Naive thymus-derived CD4-positive, alpha-beta T cell (primary cell): ENCODE results near the gene SMARCC1. TPM values are rescaled to one million over a fixed set of nuclear protein-coding genes. Genes with fewer than 3 reads are reported as not detected.
"Not testable (repeated sequence)": the region's sequence is repeated elsewhere in the genome, so short reads cannot be mapped to it uniquely, and the experiment has no call there.

Experiments
- ATAC-seq: fragments of 150-1000 bp; cut with Tn5 transposase; 2 replicates; pipeline ENCODE4 v1.10.0; 2021; ENCODE audit warnings: mild to moderate bottlenecking, moderate library complexity
- CTCF ChIA-PET: fragments of 350-600 bp; sonication (Branson Sonifier 250); formaldehyde crosslinking; loops from one replicate; lab custom pipeline; 2021; ENCODE audit warnings: antibody characterized with exemption; lab: Charles Lee
- POLR2A ChIA-PET: fragments of 350-600 bp; sonication (Branson Sonifier 250); formaldehyde crosslinking; loops from one replicate; lab custom pipeline; 2021; ENCODE audit warnings: antibody characterized with exemption, inconsistent platforms; lab: Charles Lee
- DNase-seq, 9 donors: peaks; one replicate each; pipeline versions ENCODE4 v3.0.0 to v3.0.0-alpha.2; 2020 to 2022; ENCODE audit warnings: mixed read lengths in 1 of 9
- H3K27ac ChIP-seq: one replicate; pipeline ENCODE4 v1.7.0; 2013; ENCODE audit warnings: mild to moderate bottlenecking, low read depth, low read length, moderate library complexity
- H3K27me3 ChIP-seq, 2 donors: one replicate each; pipeline ENCODE4 v1.7.0; 2013; ENCODE audit warnings: low read length in 2 of 2, mild to moderate bottlenecking in 2 of 2, moderate library complexity in 2 of 2; ENCODE audit not compliant: control insufficient read depth in 2 of 2, insufficient read depth in 2 of 2
- H3K36me3 ChIP-seq, 3 experiments: 1 replicate in 2 of 3; 2 replicates in 1 of 3; pipeline ENCODE4 v1.7.0; 2013; ENCODE audit warnings: low read length in 3 of 3, mild to moderate bottlenecking in 3 of 3, moderate library complexity in 1 of 3; ENCODE audit not compliant: insufficient read depth in 3 of 3, control insufficient read depth in 2 of 3
- H3K4me1 ChIP-seq, 2 donors: one replicate each; pipeline ENCODE4 v1.7.0; 2013; ENCODE audit warnings: low read length in 2 of 2, mild to moderate bottlenecking in 2 of 2, moderate library complexity in 1 of 2; ENCODE audit not compliant: control insufficient read depth in 2 of 2, insufficient read depth in 2 of 2
- H3K4me3 ChIP-seq: 2 replicates; pipeline ENCODE4 v1.7.0; 2013; ENCODE audit warnings: mild to moderate bottlenecking, low read length
- H3K9me3 ChIP-seq, 3 experiments: 1 replicate in 2 of 3; 2 replicates in 1 of 3; pipeline ENCODE4 v1.7.0; 2013; ENCODE audit warnings: low read length in 3 of 3; ENCODE audit not compliant: control insufficient read depth in 2 of 3
- H3K27ac Mint-ChIP-seq, 9 donors: one replicate each; pipeline ENCODE4 v1.8.0; 2020 to 2022; ENCODE audit warnings: mixed read lengths in 9 of 9, mild to moderate bottlenecking in 8 of 9, moderate library complexity in 5 of 9, inconsistent platforms in 2 of 9
- H3K27me3 Mint-ChIP-seq, 5 donors: one replicate each; pipeline ENCODE4 v1.8.0; 2021 to 2022; ENCODE audit warnings: mixed read lengths in 5 of 5, mild to moderate bottlenecking in 1 of 5
- H3K36me3 Mint-ChIP-seq, 5 donors: one replicate each; pipeline ENCODE4 v1.8.0; 2020 to 2022; ENCODE audit warnings: mixed read lengths in 5 of 5, mild to moderate bottlenecking in 3 of 5, inconsistent platforms in 1 of 5
- H3K4me1 Mint-ChIP-seq, 7 donors: one replicate each; pipeline ENCODE4 v1.8.0; 2020 to 2022; ENCODE audit warnings: mixed read lengths in 7 of 7, mild to moderate bottlenecking in 3 of 7, inconsistent platforms in 1 of 7
- H3K4me3 Mint-ChIP-seq, 10 donors: one replicate each; pipeline ENCODE4 v1.8.0; 2020 to 2022; ENCODE audit warnings: mild to moderate bottlenecking in 10 of 10, mixed read lengths in 10 of 10, moderate library complexity in 6 of 10, inconsistent platforms in 2 of 10
- H3K9me3 Mint-ChIP-seq, 11 donors: one replicate each; pipeline ENCODE4 v1.8.0; 2020 to 2022; ENCODE audit warnings: mixed read lengths in 11 of 11, mild to moderate bottlenecking in 4 of 11, inconsistent platforms in 1 of 11, moderate library complexity in 1 of 11
- intact Hi-C, 2 donors: fragments of 100-400 bp; cut with micrococcal nuclease; formaldehyde crosslinking; loops; one replicate each; pipeline ENCODE4 v1.15.1; 2023
- polyA plus RNA-seq, 2 donors: library from polyadenylated mRNA; unstranded; fragments of 300-500 nt; fragmentation: Illumina TruSeq; gene quantifications; one replicate each; pipeline ENCODE4 v1.2.3, GENCODE V29; 2021
- total RNA-seq, 6 experiments: library from RNA in 5 of 6; stranded (reverse) in 5 of 6; gene quantifications; 1 replicate in 5 of 6; 2 replicates in 1 of 6; pipeline ENCODE4 v1.2.3 and lab custom pipeline; 2021 to 2026

Gene SMARCC1
- total and polyA plus RNA-seq, 7 experiments from 2014 or later = 54.0 to 125 (median 98.6) TPM

- Histone ChIP-seq H3K27ac (no peak overlapping the region), H3K36me3 (peaks cover 0 to 28% (median 5%) of the 10 kb centered on the region in 3 experiments), H3K4me3 (no peak overlapping the region), H3K4me1 (no peaks in the 10 kb centered on the region), H3K9me3 (no peaks in the 10 kb centered on the region), H3K27me3 (no peaks in the 10 kb centered on the region)
- Mint-ChIP-seq H3K4me3 (no peak overlapping the region), H3K27me3 (no peaks in the 10 kb centered on the region), H3K9me3 (no peaks in the 10 kb centered on the region), H3K36me3 (peaks cover 0 to 16% (median 11%) of the 10 kb centered on the region in 5 donors), H3K27ac (peak overlapping the region in 2 of 9 donors; percentile 11 to 69), H3K4me1 (peaks cover 3 to 19% (median 5%) of the 10 kb centered on the region in 7 donors)
- intact Hi-C loops = no loop called here
- DNase-seq (no peak), ATAC-seq (no peak)
- POLR2A ChIA-PET = no interaction called here
- CTCF ChIA-PET = no interaction called here
These were observed 20.6 kb downstream of the SMARCC1 start for GRCh38 chr3:47761046-47761445.

DNA sequence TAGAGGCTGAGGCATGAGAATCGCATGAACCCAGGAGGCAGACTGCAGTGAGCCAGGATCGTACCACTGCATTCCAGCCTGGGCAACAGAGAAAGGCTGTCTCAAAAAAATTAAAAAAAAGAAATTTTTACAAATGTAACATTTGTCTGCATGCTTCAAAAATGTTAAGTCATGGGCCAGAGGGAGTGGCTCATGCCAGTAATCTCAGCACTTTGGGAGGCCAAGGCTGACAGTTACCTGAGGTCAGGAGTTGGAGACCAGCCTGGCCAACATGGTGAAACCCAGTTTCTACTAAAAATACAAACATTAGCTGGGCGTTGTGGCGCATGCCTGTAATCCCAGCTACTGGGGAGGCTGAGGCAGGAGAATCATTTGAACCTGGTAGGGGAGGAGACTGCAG lies 21.5 kb downstream of the SMARCC1 start:
- POLR2A ChIA-PET = interaction anchor here (0.6 kb wide), 1 partner anchor 10 kb away, joined by 3 read pairs; no protein-coding TSS in a partner anchor
- H3K4me3 Mint-ChIP-seq, H3K4me3 ChIP-seq, H3K4me1 ChIP-seq, H3K27me3 ChIP-seq, H3K9me3 ChIP-seq, H3K27me3 Mint-ChIP-seq, CTCF ChIA-PET, intact Hi-C loops, ATAC-seq, DNase-seq, H3K9me3 Mint-ChIP-seq, H3K27ac ChIP-seq: not testable (repeated sequence)
- Mint-ChIP-seq H3K27ac (peak overlapping the region in 5 of 9 donors; percentile 7 to 51 (median 21)), H3K36me3 (peaks cover 0 to 16% (median 10%) of the 10 kb centered on the region in 5 donors), H3K4me1 (peaks cover under 1 to 19% (median 5%) of the 10 kb centered on the region in 7 donors)
- H3K36me3 ChIP-seq = peaks cover 0 to 28% (median 5%) of the 10 kb centered on the region in 3 experiments

DNA sequence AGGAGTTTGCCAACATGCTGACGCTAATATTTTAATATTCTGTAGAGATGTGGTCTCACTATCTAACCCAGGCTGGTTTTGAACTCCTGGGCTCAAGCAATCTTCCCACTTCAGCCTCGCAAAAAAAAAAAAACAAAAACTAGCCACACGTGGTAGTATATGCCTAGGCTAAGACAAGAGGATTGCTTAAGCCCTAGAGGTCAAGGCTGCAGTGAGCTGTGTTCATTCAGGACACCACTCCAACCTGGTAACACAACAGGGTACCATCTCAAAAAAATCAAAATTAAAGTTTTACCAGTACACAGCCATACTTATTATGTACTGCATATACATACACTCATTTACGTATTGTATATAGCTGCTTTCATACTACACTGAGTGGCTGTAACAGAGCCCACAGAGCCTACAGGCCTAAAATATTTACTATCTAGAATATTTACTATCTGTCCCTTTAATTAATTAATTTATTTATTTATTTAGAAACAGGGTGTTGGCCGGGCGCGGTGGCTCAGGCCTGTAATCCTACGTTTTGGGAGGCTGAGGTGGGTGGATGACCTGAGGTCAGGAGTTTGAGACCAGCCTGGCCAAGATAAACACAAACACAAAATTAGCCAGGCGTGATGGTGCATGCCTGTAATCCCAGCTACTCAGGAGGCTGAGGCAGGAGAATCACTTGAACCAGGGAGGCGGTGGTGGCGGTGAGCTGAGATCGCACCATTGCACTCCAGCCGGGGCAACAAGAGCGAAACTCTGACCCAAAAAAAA lies 23.2 kb downstream of the SMARCC1 start:
- no peaks in the 10 kb centered on the region for H3K27me3 Mint-ChIP-seq
- no peaks in the 10 kb centered on the region for H3K9me3 ChIP-seq
- H3K9me3 Mint-ChIP-seq = no peaks in the 10 kb centered on the region
- H3K27ac ChIP-seq = no peak overlapping the region
- no peak overlapping the region for H3K4me3 ChIP-seq
- intact Hi-C loops = no loop called here
- H3K36me3 Mint-ChIP-seq = peaks cover 0 to 12% (median 5%) of the 10 kb centered on the region in 5 donors
- POLR2A ChIA-PET = interaction anchor here (0.6 kb wide), 2 partner anchors 285 to 1317 kb away, joined by 3 to 6 read pairs; no protein-coding TSS in a partner anchor
- CTCF ChIA-PET = no interaction called here
- no peak overlapping the region for H3K4me3 Mint-ChIP-seq
- H3K4me1 Mint-ChIP-seq = peaks cover 0 to 15% (median 5%) of the 10 kb centered on the region in 7 donors
- H3K27me3 ChIP-seq = no peaks in the 10 kb centered on the region
- H3K4me1 ChIP-seq = no peaks in the 10 kb centered on the region
- ATAC-seq (no peak), DNase-seq (no peak)
- peak overlapping the region in 1 of 9 donors; percentile 17 for H3K27ac Mint-ChIP-seq
- H3K36me3 ChIP-seq = peaks cover 0 to 20% (median 0%) of the 10 kb centered on the region in 3 experiments

- H3K27me3 Mint-ChIP-seq = no peaks in the 10 kb centered on the region
- Histone ChIP-seq H3K4me3 (no peak overlapping the region), H3K27me3 (no peaks in the 10 kb centered on the region), H3K36me3 (peaks cover 0 to 14% (median 0%) of the 10 kb centered on the region in 3 experiments), H3K4me1 (no peaks in the 10 kb centered on the region), H3K27ac (no peak overlapping the region), H3K9me3 (no peaks in the 10 kb centered on the region)
- CTCF ChIA-PET = interaction anchor here (0.6 kb wide), 1 partner anchor 1568 kb away, joined by 5 read pairs; no protein-coding TSS in a partner anchor
- POLR2A ChIA-PET = interaction anchor here (1.0 kb wide), 1 partner anchor 14 kb away, joined by 4 read pairs; no protein-coding TSS in a partner anchor
- H3K27ac Mint-ChIP-seq = peak overlapping the region in 1 of 9 donors; percentile 21
- H3K36me3 Mint-ChIP-seq = peaks cover 3 to 16% (median 10%) of the 10 kb centered on the region in 5 donors
- ATAC-seq (no peak), DNase-seq (no peak)
- intact Hi-C loops = no loop called here
- peaks cover 0 to 3% (median 0%) of the 10 kb centered on the region in 11 donors for H3K9me3 Mint-ChIP-seq
- H3K4me3 Mint-ChIP-seq = no peak overlapping the region
- H3K4me1 Mint-ChIP-seq = peaks cover 3 to 16% (median 5%) of the 10 kb centered on the region in 7 donors
These were observed 29.0 kb downstream of the SMARCC1 start for GRCh38 chr3:47752716-47753115.

DNA sequence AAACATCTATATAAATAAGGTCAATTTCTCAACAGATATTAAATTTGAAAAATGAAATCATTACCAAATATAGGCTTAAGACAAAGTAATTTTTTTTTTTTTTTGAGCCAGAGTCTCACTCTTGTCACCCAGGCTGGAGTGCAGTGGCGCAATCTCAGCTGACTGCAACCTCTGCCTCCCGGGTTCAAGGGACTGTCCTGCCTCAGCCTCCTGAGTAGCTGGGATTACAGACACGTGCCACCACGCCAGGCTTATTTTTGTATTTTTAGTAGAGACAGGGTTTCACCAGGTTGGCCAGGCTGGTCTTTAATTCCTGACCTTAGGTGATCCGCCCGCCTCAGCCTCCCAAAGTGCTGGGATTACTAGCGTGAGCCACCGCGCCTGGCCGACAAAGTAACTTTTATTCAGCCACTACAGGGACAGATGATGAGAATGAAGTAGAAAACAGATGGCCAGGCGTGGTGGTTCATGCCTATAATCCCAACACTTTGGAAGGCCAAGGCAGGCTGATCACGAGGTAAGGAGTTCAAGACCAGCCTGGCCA lies 30.8 kb downstream of the SMARCC1 start:
- H3K27me3 ChIP-seq, H3K9me3 ChIP-seq, H3K27ac ChIP-seq, DNase-seq, H3K36me3 ChIP-seq, H3K4me3 Mint-ChIP-seq, intact Hi-C loops, H3K27ac Mint-ChIP-seq, H3K4me1 ChIP-seq, H3K9me3 Mint-ChIP-seq, CTCF ChIA-PET, H3K27me3 Mint-ChIP-seq, ATAC-seq, H3K4me3 ChIP-seq: not testable (repeated sequence)
- POLR2A ChIA-PET = interaction anchor here (0.7 kb wide), 1 partner anchor 10 kb away, joined by 3 read pairs; no protein-coding TSS in a partner anchor
- Mint-ChIP-seq H3K4me1 (peaks cover 0 to 16% (median 4%) of the 10 kb centered on the region in 7 donors), H3K36me3 (peaks cover 3 to 10% (median 5%) of the 10 kb centered on the region in 5 donors)

GRCh38 chr3:47747558-47747957 lies 34.1 kb downstream of the SMARCC1 start:
- H3K36me3 Mint-ChIP-seq = peaks cover 7 to 14% (median 10%) of the 10 kb centered on the region in 5 donors
- H3K9me3 ChIP-seq = no peaks in the 10 kb centered on the region
- no peak overlapping the region for H3K4me3 ChIP-seq
- no peak for ATAC-seq
- no peak overlapping the region for H3K27ac ChIP-seq
- H3K4me1 Mint-ChIP-seq = peaks cover 6 to 19% (median 13%) of the 10 kb centered on the region in 7 donors
- intact Hi-C loops = no loop called here
- H3K4me3 Mint-ChIP-seq = no peak overlapping the region
- no peaks in the 10 kb centered on the region for H3K4me1 ChIP-seq
- CTCF ChIA-PET = no interaction called here
- no peak for DNase-seq
- peaks cover 0 to 3% (median 0%) of the 10 kb centered on the region in 11 donors for H3K9me3 Mint-ChIP-seq
- POLR2A ChIA-PET = no interaction called here
- no peak overlapping the region for H3K27ac Mint-ChIP-seq
- H3K36me3 ChIP-seq = peaks cover 0 to 27% (median 0%) of the 10 kb centered on the region in 3 experiments
- H3K27me3 Mint-ChIP-seq = no peaks in the 10 kb centered on the region
- H3K27me3 ChIP-seq = no peaks in the 10 kb centered on the region
